GOT3 (cell line): ENCODE results near the gene SRRT.

ENCODE experiments used
- DNase-seq: peaks from one replicate; lab custom pipeline; 2025; ENCODE audit warnings: mixed read lengths; lab: John Stamatoyannopoulos, UW

SRRT gene

DNA sequence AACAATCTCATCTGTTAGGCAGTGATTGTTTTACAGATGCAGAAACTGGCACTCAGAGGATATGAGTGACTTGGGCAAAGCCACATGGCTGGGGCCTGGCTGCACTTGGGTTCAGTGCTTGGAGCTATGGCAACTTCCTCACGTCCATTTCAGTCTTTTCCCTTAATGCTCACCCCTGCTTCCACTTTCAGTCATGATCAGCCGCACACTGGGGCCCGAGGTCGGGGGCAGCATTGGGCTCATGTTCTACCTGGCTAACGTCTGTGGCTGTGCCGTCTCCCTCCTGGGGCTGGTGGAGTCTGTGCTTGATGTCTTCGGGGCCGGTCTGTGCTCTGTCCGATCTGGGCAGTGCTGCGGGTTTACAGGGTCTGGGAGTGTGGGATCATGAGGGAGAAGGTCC is 19.4 kb upstream of the SRRT start:
- DNase-seq = no peak

DNA sequence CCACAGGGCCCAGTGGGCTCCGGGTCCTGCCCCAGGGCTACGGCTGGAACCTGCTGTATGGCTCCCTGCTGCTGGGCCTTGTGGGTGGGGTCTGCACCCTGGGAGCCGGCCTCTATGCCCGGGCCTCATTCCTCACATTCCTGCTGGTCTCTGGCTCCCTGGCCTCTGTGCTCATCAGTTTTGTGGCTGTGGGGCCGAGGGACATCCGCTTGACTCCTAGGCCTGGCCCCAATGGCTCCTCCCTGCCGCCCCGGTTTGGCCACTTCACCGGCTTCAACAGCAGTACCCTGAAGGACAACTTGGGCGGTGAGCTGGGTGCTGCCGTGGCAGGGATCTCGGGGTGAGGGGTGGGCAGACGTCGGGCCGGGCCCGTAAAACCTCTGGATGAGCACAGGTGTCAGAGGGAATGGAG is 18.0 kb upstream of the SRRT start:
- no peak for DNase-seq

DNA sequence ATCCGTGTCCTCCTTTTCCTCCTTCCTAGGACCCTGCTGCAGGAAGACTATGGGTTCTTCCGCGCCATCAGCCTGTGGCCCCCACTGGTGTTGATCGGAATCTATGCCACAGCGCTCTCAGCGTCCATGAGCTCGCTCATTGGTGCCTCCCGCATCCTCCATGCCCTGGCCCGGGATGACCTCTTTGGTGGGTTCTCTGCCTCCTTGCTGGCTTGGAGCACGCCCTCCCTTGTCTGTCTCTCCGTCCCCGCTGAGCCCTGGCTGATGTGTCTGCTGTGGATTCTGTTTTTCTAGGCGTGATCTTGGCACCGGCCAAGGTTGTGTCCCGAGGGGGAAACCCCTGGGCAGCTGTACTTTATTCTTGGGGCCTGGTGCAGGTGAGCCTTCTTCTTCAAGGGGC is 15.0 kb upstream of the SRRT start:
- DNase-seq = no peak

DNA sequence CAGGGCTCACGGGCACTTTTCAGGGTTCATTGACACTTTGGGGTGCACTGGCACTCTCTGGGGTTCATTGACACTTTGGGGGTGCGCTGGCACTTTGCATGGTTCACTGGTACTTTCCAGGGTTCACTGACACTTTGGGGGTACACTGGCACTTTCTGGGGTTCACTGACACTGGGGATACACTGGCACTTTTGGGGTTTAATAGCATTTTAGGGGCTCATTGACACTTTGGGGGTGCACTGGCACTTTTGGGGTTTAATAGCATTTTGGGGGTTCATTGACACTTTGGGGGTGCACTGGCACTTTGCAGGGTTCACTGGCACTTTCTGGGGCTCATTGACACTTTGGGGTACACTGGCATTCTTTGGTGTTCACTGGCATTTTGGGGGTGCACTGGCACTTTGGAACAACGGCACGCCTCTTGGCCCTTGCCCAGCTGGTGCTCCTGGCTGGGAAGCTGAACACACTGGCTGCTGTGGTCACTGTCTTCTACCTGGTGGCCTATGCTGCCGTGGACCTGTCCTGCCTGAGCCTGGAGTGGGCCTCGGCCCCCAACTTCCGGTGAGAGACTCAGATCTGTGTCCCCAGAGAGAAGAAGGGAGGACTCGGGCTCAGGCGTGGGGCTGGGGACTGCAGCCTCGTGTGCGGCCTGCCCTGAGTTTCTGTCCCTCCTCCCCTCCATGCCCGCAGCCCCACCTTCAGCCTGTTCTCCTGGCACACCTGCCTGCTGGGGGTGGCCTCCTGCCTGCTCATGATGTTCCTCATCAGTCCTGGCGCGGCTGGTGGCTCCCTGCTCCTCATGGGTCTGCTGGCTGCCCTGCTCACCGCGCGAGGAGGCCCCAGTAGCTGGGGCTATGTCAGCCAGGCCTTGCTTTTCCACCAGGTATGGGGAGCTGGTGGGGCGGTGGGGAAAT is 13.9 kb upstream of the SRRT start:
- no peak for DNase-seq

DNA sequence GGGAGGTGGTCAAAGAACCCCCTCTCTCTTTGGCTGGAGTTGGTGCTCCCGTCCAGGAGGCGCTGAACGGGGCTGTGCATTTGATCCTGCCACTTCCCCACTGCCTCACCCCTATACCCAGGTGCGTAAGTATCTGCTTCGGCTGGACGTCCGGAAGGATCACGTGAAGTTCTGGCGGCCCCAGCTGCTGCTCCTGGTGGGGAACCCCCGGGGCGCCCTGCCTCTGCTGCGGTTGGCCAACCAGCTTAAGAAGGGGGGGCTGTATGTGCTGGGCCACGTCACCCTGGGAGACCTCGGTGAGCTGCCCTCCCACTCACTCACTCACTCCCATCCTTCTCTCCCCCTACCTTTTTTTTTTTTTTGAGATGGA is 13.3 kb upstream of the SRRT start:
- no peak for DNase-seq

DNA sequence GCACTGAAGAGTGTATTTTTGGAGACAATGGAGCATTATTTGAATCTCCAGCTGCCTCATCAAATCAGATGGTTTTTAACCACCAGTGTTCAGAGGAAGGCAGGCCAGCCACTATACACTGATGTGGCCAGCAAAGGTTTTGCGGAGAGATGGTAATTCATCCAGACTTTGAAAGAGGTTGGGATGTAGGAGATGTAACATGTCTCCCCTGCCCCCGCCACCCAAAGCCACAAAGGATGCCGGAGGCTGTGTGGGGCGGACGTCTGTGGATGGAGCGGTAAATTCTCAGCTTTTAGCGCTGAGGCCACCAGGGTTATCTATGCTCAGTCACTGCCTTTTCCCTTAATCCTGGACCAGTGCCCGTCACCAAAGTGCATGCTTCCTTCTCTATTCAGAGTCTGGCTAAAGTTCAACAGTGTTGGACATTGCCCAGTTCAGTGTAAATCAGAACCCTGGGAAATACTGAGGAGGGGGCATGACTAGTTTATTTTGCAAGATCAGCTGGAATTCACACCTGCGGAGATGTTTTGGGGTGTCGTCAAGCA is 11.4 kb upstream of the SRRT start:
- DNase-seq = no peak

DNA sequence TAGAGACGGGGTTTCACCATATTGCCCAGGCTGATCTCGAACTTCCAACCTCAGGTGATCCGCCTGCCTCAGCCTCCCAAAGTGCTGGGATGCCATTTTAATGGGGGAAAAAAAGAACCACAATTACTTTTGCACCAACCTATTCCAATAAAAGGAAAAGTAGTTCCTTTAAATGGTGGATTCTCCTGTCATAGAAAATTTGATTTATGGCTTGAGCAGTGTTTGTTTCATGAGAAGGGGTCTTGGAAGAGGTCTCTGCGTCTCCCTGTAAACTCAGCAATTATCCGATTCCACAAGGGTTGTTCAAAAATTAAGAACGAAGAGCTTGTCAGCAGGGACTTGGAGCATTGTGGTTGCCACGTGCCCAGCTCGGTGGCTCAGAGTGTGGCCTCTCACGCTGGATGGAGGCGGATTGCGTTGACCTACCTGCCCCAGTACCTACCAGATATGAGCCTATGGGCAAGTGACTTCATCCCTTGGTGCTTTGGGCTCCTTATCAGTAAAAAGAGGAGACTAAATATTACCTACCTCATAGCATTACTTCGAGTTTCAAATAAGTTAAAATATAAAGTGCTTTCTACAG is 10.5 kb upstream of the SRRT start:
- DNase-seq = no peak

DNA sequence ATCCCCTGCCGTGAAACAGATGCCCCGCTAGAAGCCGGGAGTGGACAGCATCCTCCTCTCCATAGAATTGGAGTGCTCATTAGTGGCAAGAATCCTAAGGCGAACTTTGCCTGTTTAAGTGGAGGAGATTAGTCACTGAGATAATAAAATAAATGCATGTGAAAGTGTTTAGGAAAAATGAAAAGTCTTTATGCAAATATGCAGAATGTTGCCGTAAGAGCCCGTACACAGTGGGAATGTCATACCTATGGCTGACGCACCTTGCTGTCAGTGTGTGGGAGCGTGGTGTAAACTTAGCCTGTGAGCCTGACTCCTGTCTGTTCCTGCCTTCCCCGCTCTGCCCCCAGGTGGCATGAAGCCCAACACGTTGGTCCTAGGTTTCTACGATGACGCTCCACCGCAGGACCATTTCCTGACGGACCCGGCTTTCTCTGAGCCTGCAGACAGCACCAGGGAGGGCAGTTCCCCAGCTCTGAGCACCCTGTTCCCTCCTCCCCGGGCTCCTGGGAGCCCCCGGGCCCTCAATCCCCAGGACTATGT is 9.5 kb upstream of the SRRT start:
- DNase-seq = no peak

DNA sequence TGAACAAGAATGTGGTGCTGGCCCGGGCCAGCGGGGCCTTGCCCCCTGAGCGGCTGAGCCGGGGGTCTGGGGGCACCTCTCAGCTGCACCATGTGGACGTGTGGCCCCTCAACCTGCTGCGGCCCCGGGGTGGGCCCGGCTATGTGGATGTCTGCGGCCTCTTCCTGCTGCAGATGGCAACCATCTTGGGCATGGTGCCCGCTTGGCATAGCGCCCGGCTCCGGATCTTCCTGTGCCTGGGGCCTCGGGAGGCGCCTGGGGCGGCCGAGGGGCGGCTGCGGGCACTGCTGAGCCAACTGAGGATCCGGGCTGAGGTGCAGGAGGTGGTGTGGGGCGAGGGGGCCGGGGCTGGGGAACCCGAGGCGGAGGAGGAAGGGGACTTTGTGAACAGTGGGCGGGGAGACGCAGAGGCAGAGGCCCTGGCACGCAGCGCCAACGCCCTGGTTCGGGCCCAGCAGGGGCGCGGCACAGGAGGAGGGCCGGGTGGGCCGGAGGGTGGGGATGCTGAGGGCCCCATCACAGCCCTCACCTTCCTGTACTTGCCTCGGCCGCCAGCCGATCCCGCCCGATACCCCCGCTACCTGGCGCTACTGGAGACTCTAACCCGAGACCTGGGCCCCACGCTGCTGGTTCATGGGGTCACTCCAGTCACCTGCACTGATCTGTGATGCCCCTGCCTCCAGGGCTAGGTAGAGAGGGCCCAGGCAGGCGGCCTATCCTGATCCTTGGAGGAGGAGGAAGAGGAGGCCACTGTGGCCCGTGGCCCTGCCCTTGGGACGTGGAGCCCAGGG is 8.8 kb upstream of the SRRT start:
- DNase-seq = peak; percentile 53

DNA sequence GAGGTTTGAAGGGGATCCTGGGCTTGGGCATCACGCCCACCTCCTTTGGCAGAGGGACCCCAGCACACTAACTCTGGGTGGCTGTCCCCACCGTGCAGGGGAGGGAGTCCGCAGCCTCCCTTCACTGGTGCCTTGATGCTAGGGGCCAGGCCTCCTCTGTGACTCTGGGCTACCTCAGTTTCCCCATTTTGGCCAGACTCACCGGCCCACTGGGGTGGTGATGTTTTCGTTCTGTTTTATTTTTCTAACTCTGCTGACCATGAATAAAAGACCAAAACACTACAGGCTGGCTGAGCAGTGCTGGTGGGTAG is 8.2 kb upstream of the SRRT start:
- DNase-seq = no peak

DNA sequence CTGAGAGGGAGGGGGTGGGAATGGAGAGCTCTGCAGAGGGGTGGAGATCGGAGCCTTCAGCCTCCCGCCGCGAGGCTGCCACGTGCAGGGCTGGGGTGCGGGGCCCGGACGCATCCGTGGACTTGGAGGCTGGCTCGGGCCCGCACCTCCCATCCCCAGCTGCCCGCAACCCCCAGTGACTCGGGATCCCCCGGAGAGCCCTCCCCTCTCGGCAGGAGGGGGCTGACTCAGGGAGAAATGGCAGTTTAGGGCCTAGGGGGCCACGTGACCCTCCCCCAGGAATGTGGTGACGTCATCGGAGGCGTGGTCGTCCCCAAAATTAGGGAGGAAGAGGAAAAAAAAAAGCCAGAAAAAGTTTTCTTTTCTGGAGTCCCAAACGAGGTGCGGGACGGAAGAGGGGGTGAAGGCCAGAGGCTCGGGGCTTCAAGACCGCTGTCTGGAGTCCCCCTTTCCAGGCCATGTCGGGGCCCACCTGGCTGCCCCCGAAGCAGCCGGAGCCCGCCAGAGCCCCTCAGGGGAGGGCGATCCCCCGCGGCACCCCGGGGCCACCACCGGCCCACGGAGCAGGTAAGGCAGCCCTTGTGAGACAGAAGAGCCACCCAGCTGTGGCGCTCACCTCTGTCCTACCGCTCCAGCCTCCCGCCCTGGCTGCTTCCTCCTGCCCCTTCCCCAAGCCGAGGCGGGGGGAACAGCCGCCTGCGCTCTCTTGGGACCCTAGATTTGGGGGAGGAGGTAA is 7.7 kb upstream of the SRRT start, which contains the start of gene TRIP6:
TRIP6 (plus strand) TSS at position 348 of the 736 bp plus-strand sequence; CDS start at position 459, 111 bp downstream.
- DNase-seq = peak; percentile 88

DNA sequence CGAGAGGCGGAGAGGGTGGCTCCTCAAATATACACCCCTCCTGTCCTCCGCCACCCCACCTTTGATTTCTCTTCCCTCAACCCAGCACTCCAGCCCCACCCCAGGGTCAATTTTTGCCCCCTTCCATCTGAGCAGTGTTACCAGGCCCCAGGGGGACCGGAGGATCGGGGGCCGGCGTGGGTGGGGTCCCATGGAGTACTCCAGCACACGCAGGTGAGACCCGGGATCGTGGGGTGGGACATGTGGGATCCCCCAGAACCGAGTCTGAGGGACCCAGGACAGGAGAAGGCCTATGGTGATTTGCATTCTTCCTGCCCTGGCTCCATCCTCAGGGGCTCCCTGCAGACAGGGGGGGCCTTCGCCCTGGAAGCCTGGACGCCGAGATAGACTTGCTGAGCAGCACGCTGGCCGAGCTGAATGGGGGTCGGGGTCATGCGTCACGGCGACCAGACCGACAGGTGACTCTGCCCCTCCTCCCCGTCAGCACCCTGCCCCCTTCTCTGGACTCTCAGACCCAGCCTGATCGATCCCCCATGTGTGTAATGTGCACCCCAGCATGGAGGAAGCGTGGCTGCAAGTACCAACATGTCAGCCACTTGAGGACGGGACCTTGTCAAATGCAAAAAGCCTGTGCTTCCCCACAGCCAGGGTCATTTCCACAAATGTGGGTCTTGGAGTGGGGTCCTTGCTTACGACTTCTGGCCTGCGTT is 7.0 kb upstream of the SRRT start:
- DNase-seq = no peak

DNA sequence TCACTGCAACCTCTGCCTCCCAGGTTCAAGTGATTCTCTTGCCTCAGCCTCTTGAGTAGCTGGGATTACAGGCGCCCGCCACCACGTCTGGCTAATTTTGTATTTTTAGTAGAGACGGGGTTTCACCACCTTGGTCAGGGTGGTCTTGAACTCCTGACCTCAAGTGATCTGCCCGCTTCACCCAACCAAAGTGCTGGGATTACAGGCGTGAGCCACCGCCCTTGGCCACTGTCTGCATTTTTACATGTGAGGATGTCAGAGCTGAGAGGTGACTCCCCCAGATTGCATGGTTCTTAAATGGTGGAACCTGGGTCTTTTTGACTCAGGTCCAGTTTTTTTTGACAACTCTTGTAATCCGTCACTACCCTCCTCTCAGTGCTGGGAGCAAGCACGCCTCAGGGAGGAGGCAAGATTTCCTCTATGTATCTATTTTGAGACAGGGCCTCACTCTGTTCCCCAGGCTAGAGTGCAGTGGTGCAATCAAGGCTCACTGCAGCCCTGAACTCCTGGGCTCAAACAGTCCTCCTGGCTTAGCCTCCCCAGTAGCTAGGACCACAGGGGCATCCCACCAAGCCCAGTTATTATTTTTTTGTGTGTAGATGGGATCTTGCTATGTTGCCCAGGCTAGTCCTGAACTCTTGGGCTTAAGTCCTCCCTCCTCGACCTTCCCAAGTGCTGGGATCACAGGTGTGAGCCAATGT is 1.2 kb upstream of the SRRT start:
- no peak for DNase-seq

DNA sequence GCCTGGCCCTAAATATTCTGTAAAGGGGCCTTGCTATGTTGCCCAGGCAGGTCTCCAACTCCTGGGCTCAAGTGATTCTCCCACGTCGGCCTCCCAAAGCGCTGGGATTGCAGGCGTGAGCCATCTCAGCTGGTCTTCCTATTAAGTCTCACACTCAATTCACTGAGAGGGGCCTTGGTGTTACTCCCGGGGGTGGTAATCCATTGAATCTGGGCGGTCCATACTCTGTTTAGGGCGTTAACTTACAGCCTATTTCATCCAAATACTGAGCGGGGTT is 665 bp upstream of the SRRT start:
- DNase-seq = no peak

DNA sequence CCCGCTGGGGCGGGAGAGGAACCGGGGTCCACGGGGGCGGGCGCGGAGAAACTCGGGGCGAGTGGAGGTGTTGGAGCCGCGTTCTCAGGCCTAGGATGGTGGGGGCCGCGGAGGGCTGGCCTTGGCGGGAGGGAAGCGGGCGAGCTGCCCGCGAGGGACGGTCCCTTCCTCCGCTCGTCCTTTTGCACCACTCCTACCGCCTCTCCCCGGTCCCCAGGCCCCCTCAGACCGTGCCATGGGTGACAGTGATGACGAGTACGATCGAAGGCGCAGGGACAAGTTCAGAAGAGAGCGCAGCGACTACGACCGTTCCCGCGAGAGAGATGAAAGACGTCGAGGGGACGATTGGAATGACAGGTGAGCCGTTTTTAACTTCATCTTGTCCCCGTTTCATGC is 451 bp downstream of the SRRT start:
- no peak for DNase-seq

DNA sequence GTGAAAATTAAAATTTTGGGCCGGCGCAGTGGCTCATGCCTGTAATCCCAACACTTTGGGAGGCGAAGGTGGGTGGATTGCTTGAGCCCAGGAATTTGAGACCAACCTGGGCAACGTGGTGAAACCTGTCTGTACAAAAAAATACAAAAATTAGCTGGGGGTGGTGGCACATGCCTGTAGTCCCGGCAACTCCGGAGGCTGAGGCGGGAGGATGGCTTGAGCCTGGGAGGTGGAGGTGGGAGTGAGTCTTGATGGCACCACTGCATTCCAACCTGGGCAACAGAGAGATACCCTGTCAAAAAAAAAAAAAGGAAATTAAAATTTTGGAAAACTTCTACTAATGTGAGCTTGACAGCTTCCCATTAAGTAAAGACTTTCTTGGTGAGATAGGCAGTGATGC is 3.1 kb downstream of the SRRT start:
- DNase-seq = no peak

DNA sequence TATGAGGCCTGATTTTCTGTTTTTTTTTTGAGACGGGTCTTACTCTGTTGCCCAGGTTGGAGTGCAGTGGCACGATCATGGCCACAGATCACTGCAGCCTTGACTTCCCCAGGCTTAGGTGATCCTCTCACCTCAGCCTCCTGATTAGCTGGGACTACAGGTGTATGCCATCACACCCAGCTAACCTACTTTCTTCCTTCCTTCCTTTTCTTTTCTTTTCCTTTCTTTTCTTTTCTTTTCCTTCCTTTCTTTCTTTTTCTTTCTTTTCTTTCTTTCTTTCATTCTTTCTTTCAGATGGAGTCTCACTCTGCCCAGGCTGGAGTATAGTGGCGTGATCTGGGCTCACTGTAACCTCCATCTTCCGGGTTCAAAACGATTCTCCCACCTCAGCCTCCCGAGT is 3.8 kb downstream of the SRRT start:
- no peak for DNase-seq

DNA sequence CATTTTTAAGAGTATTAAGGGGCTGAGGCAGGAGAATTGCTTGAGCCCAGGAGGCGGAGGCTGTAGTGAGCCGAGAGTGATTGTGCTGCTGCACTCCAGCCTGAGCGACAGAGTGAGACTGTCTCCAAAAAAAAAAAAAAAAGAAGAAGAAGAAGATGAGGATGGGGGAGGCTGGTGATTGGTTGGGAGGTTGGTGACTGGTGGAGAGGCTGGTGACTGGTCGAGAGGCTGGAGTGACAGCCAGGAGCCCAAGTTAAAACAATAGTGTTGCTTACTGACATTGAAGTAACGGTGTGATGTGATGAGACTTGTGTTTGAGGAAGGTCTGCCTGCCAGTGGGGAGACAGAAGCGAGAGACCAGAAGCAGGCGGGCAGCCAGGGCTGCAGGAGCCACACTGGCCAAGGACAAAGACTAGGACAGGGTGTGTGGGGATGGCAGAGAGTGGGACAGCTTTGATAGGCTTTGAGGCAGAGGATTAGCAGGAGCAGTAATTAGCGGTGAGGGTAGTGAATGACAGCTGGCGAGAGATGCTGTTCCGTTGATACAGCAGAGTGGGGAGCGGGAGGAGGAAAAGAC is 4.9 kb downstream of the SRRT start:
- DNase-seq = no peak

DNA sequence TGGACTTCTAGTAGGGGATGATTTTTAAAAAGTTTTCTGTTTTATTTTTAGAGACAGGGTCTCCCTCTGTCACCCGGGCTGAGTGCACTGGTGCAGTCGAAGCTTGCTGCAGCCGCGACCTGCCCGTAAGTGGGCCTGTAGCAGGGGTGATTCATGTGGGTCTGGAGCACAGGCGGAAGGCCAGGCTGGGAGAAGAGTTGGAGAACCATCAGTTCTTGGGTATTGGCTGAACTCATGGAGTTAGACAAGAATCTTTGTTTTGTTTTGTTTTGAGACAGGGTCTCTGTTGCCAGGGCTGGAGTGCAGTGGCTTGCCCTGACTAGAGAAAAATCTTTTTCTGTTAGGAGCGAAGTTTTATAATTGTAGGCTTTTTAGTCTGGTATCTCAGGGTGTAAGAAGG is 5.7 kb downstream of the SRRT start:
- no peak for DNase-seq

DNA sequence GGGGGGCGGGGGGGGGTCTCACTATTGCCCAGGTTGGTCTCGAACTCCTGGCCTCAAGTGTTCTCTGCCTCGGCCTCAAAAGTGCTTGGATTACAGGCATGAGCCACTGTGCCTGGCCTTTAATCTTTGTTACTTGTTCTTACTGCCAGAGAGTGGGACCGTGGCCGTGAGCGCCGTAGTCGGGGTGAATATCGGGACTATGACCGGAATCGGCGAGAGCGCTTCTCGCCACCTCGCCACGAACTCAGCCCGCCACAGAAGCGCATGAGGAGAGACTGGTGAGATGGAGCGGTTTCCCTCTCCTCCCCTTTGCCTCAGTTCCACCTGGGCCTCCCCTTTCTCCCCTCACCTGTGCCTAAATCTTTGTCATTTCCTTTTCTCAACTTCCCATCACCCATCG is 6.2 kb downstream of the SRRT start:
- DNase-seq = no peak
